Mesothelial cell of epicardium (in vitro differentiated cells): Measurements from ENCODE around the gene RETREG3. TPM values are rescaled to one million over a fixed set of nuclear protein-coding genes. Genes with fewer than 3 reads are reported as not detected.
A peak's percentile ranks its signal among the peaks of the same experiment; 100 is the strongest.
"Not testable (repeated sequence)": the region's sequence is repeated elsewhere in the genome, so short reads cannot be mapped to it uniquely, and the experiment has no call there.

ENCODE experiments used
- DNase-seq, 2 experiments: peaks; one replicate each; pipeline ENCODE4 v3.0.0; 2021; ENCODE audit warnings: low spot score in 2 of 2; ENCODE audit not compliant: unreplicated experiment in 2 of 2
- H3K27ac Mint-ChIP-seq: 2 replicates; pipeline ENCODE4 v1.8.0; 2021; ENCODE audit warnings: mixed read lengths
- H3K27me3 Mint-ChIP-seq: 2 replicates; pipeline ENCODE4 v1.8.0; 2021; ENCODE audit warnings: low read depth, mixed read lengths
- H3K36me3 Mint-ChIP-seq: 2 replicates; pipeline ENCODE4 v1.8.0; 2021; ENCODE audit warnings: mixed read lengths
- H3K4me1 Mint-ChIP-seq: 2 replicates; pipeline ENCODE4 v1.8.0; 2021; ENCODE audit warnings: mixed read lengths
- H3K4me3 Mint-ChIP-seq: 2 replicates; pipeline ENCODE4 v1.8.0; 2021; ENCODE audit warnings: mild to moderate bottlenecking, moderate library complexity, mixed read lengths
- H3K9me3 Mint-ChIP-seq: 2 replicates; pipeline ENCODE4 v1.8.0; 2021; ENCODE audit warnings: mixed read lengths
- total RNA-seq: library from RNA; stranded (reverse); gene quantifications from 3 replicates; pipeline ENCODE4 v1.2.1, GENCODE V29; 2021
- TF ChIP-seq, protein P1 (sequence below): fragments of 200-600 bp; sonication (generic); IDR thresholded peaks from one replicate; pipeline ENCODE4 v1.5.0; 2021; ENCODE audit warnings: antibody characterized with exemption; ENCODE audit not compliant: unreplicated experiment

Gene RETREG3
- total RNA-seq, 1 donor from 2014 or later: 77.7 TPM

DNA sequence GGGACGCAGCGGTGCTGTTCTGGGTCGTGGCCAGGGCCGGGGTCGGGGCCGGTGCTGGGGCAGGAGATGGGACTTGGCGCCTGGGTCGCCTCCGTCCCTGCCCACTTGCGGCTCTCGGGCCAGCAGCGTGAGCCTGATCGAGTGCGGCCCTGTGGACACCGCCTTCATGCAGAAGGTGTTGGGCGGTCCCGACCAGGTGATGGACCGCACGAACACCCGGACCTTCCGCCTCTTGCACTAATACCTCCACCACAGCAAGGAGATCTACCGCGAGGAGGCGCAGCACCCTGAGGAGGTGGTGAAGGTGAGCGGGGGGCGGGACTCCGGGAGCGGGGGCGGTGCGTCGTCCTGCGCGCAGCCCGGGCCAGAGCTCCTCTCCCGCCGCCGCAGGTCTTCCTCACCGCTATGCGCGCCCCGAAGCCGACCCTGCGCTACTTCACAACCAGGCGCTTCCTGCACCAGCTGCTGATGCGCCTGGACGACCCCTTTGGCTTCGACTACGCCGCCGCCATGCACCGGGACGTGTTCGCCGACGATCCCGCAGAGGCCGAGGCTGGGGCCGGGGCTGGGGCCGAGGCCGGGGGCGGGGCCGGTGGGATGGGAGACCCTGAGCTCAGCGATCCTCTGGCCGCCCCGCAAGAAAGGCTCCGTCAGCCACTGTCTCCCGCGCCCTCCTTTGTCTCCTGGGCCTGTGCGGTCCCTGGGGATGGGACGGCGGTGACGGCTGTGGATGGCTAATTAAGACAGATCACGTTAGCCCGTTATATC is 60.9 kb downstream of the RETREG3 start:
- peak overlapping the region; percentile 56 for H3K27ac Mint-ChIP-seq
- peak; percentile 70 to 85 for DNase-seq
- no peaks in the 10 kb centered on the region for H3K27me3 Mint-ChIP-seq

DNA sequence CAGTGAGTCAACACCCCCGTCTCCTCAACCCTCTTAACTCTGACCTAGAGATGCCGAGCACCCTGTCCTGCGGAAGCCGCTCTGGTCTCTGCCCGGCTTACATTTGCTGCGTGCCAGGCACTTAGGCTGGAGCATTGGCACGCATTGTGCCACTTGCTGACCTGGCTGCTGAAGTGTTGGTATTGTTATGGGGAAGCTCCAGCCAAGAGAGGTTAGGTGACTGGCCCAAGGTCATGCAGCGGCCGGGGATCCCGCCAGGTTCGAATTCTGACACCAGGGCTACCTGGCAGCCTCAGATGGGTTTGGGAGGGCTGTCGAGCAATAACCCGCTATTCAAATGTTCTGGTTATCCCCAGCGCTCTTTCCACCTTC is 61.5 kb downstream of the RETREG3 start:
- Mint-ChIP-seq H3K27ac (no peak overlapping the region), H3K27me3 (no peaks in the 10 kb centered on the region), H3K4me3 (peak overlapping the region; percentile 38), H3K9me3 (no peaks in the 10 kb centered on the region), H3K36me3 (peaks cover 2% of the 10 kb centered on the region), H3K4me1 (peaks cover 6% of the 10 kb centered on the region)
- no peak for DNase-seq
- TF ChIP-seq, protein P1, sequence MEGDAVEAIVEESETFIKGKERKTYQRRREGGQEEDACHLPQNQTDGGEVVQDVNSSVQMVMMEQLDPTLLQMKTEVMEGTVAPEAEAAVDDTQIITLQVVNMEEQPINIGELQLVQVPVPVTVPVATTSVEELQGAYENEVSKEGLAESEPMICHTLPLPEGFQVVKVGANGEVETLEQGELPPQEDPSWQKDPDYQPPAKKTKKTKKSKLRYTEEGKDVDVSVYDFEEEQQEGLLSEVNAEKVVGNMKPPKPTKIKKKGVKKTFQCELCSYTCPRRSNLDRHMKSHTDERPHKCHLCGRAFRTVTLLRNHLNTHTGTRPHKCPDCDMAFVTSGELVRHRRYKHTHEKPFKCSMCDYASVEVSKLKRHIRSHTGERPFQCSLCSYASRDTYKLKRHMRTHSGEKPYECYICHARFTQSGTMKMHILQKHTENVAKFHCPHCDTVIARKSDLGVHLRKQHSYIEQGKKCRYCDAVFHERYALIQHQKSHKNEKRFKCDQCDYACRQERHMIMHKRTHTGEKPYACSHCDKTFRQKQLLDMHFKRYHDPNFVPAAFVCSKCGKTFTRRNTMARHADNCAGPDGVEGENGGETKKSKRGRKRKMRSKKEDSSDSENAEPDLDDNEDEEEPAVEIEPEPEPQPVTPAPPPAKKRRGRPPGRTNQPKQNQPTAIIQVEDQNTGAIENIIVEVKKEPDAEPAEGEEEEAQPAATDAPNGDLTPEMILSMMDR: no peak

More for the DNA sequence above, 60.9 kb downstream of the RETREG3 start:
- H3K4me1 Mint-ChIP-seq: peaks cover 8% of the 10 kb centered on the region
- H3K36me3 Mint-ChIP-seq: peaks cover 2% of the 10 kb centered on the region
- peak overlapping the region; percentile 61 for H3K4me3 Mint-ChIP-seq
- H3K9me3 Mint-ChIP-seq: no peaks in the 10 kb centered on the region
- TF ChIP-seq, protein P1: peak; percentile 33

DNA sequence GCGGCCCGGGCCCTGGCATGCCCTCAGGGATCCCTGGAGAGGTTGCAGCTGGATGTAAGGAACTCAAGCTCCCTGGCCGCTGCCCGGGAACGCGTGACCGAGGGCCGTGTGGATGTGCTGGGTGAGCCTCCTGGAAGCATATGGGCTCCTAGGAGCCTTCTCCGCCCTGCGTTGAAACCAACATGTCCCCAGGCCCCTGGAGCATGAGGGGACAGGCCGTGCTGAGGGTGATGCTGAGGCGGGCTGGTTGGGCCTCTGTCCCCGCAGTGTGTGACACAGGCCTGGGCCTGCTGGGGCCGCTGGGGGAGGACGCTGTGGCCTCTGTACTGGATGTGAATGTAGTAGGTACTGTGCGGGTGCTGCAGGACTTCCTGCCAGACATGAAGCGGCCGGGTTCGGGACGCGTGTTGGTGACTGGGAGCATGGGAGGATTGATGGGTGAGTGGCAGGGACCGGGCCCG is 62.1 kb downstream of the RETREG3 start:
- DNase-seq: no peak
- Mint-ChIP-seq H3K36me3 (peaks cover 2% of the 10 kb centered on the region), H3K4me1 (peaks cover 6% of the 10 kb centered on the region), H3K27me3 (no peaks in the 10 kb centered on the region), H3K4me3 (no peak overlapping the region), H3K9me3 (no peaks in the 10 kb centered on the region), H3K27ac (no peak overlapping the region)
- TF ChIP-seq, protein P1: no peak

DNA sequence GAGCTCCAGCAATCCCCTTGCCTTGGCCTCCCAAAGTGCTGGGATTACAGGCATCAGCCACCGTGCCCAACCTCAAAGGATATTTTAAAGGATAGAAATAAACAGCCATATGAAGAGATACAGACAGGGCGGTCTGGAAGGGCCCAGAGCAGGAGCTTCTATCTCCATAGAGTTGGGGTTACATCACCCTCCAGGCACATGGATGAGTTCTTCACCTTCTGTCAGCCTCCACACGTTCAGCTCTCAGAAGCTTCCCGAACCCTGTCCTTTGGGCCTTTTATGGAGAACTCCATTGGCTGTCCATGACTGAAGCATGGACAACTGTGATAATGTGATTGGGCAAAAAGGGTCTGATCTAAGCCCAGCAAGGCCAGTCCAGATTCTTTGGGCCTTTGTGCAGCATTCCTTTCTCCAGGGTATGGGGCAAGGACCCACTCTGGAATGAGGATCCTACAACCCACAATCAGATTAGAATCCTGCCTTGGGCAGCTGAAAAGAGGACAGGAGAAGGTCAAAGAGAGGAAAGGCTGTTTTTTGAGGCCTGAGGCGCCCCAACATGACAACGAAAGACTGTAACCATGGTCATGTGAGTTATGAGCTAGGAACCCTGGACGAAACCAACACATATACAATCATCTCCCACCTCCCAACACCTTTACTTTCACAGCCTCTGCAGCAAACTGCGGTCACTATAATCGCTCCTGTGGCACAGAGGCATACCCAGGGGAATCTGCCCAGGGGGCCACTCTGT is 63.2 kb downstream of the RETREG3 start:
- H3K4me3 Mint-ChIP-seq, H3K36me3 Mint-ChIP-seq, DNase-seq, H3K9me3 Mint-ChIP-seq, H3K27me3 Mint-ChIP-seq, H3K27ac Mint-ChIP-seq, H3K4me1 Mint-ChIP-seq: not testable (repeated sequence)

DNA sequence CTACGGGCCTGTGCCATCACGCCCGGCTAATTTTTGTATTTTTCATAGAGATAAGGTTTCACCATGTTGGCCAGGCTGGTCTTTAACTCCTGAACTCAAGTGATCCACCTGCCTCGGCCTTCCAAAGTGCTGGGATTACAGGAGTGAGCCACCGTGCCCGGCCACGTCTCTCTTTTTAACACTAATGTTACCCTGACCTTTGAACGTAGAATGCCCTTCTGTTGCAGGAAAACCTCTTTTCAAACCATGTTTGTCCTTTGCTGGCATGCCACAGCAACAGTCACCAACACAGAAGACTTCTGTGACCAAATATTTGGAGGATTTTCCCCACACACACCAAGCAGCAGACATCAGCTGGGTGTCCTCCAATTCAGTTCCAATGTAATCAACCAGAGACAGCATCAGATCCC is 64.3 kb downstream of the RETREG3 start:
- Mint-ChIP-seq H3K27ac (peak overlapping the region; percentile 36), H3K4me1 (peaks cover 4% of the 10 kb centered on the region), H3K27me3 (no peaks in the 10 kb centered on the region), H3K4me3 (no peak overlapping the region), H3K36me3 (peaks cover 14% of the 10 kb centered on the region), H3K9me3 (no peaks in the 10 kb centered on the region)
- no peak for DNase-seq
- TF ChIP-seq, protein P1: no peak
